IMR-90 (cell line): ENCODE measurements around the gene PLCH2. TPM values are rescaled to one million over a fixed set of nuclear protein-coding genes. Genes with fewer than 3 reads are reported as not detected.
A peak's percentile ranks its signal among the peaks of the same experiment; 100 is the strongest.

Source experiments
- ATAC-seq: fragments of 200-7000 bp; cut with Tn5 transposase; 2 replicates; pipeline ENCODE4 v1.9.1; 2020; ENCODE audit warnings: low read depth, mild to moderate bottlenecking, moderate library complexity
- BruUV-seq: library from RNA; stranded (reverse); fragments of 400-500 nt; replicated peaks from 2 replicates; lab custom pipeline; 2021; lab: Mats Ljungman, UMichigan
- CTCF ChIA-PET: fragments of 300-600 bp; formaldehyde crosslinking; extraction: SDS; loops from one replicate; lab custom pipeline; 2021; ENCODE audit warnings: antibody characterized with exemption; lab: Yijun Ruan, JAX
- POLR2A ChIA-PET: fragments of 300-600 bp; sonication (Branson Sonifier 250); formaldehyde crosslinking; loops from one replicate; lab custom pipeline; 2022; ENCODE audit warnings: antibody characterized with exemption; ENCODE audit not compliant: unreplicated experiment; lab: Charles Lee
- DNase-seq: peaks from one replicate; pipeline ENCODE4 v3.0.0; 2013
- H2AFZ ChIP-seq: replicated peaks from 2 replicates; pipeline ENCODE3; 2013; ENCODE audit warnings: low read length, mild to moderate bottlenecking; ENCODE audit not compliant: poor library complexity
- H2AK5ac ChIP-seq: 2 replicates; pipeline ENCODE4 v1.6.1; 2013; ENCODE audit warnings: low read depth, low read length, inconsistent platforms
- H2AK9ac ChIP-seq: replicated peaks from 2 replicates; pipeline ENCODE3; 2013; ENCODE audit warnings: mild to moderate bottlenecking, low read depth, low read length, moderate library complexity; ENCODE audit not compliant: poor library complexity
- H2BK120ac ChIP-seq: 2 replicates; pipeline ENCODE4 v1.6.1; 2013; ENCODE audit warnings: low read depth, low read length, inconsistent platforms
- H2BK15ac ChIP-seq: 3 replicates; pipeline ENCODE4 v1.6.1; 2013; ENCODE audit warnings: low read depth, low read length, inconsistent platforms
- H2BK20ac ChIP-seq: 2 replicates; pipeline ENCODE4 v1.6.1; 2013; ENCODE audit warnings: low read depth, mild to moderate bottlenecking, inconsistent platforms, low read length, moderate library complexity
- H2BK5ac ChIP-seq: 2 replicates; pipeline ENCODE4 v1.6.1; 2013; ENCODE audit warnings: mild to moderate bottlenecking, low read depth, low read length, inconsistent platforms; ENCODE audit not compliant: poor library complexity, severe bottlenecking
- H3K14ac ChIP-seq: replicated peaks from 2 replicates; pipeline ENCODE4 v1.6.1; 2013; ENCODE audit warnings: low read depth, low read length, inconsistent platforms
- H3K18ac ChIP-seq: 2 replicates; pipeline ENCODE4 v1.6.1; 2013; ENCODE audit warnings: low read depth, low read length, control low read depth
- H3K23ac ChIP-seq: 2 replicates; pipeline ENCODE4 v1.6.1; 2013; ENCODE audit warnings: low read depth, low read length, inconsistent platforms
- H3K27ac ChIP-seq: 2 replicates; pipeline ENCODE4 v1.5.1; 2013; ENCODE audit warnings: mild to moderate bottlenecking, control low read depth, low read length; ENCODE audit not compliant: insufficient read depth
- H3K27me3 ChIP-seq: 2 replicates; pipeline ENCODE4 v1.6.1; 2013; ENCODE audit warnings: low read length; ENCODE audit not compliant: control insufficient read depth, insufficient read depth
- H3K36me3 ChIP-seq: 2 replicates; pipeline ENCODE4 v1.6.1; 2013; ENCODE audit warnings: low read length, mixed read lengths; ENCODE audit not compliant: control insufficient read depth, insufficient read depth
- H3K4ac ChIP-seq: 2 replicates; pipeline ENCODE4 v1.6.1; 2013; ENCODE audit warnings: low read depth, low read length, inconsistent platforms
- H3K4me1 ChIP-seq: 2 replicates; pipeline ENCODE4 v1.6.1; 2013; ENCODE audit warnings: low read length, mixed read lengths; ENCODE audit not compliant: control insufficient read depth, insufficient read depth
- H3K4me2 ChIP-seq: 2 replicates; pipeline ENCODE4 v1.6.1; 2013; ENCODE audit warnings: low read depth, mild to moderate bottlenecking, control low read depth, low read length, moderate library complexity
- H3K4me3 ChIP-seq: 2 replicates; pipeline ENCODE4 v1.5.1; 2013; ENCODE audit warnings: low read depth, mild to moderate bottlenecking, control low read depth, low read length, moderate library complexity; ENCODE audit not compliant: insufficient read depth
- H3K56ac ChIP-seq: 2 replicates; pipeline ENCODE4 v1.6.1; 2013; ENCODE audit warnings: low read length, inconsistent platforms; ENCODE audit not compliant: insufficient read depth; ENCODE audit errors: extremely low read depth
- H3K79me1 ChIP-seq, 2 experiments: 2 replicates each; pipeline ENCODE4 v1.6.1; 2013; ENCODE audit warnings: low read length in 2 of 2, inconsistent platforms in 1 of 2, low read depth in 1 of 2
- H3K9ac ChIP-seq: 2 replicates; pipeline ENCODE4 v1.6.1; 2013; ENCODE audit warnings: low read depth, low read length, control low read depth
- H3K9me1 ChIP-seq: 2 replicates; pipeline ENCODE4 v1.6.1; 2013; ENCODE audit warnings: low read length, inconsistent platforms; ENCODE audit not compliant: insufficient read depth
- H3K9me3 ChIP-seq: 2 replicates; pipeline ENCODE4 v1.6.1; 2013; ENCODE audit warnings: low read length; ENCODE audit not compliant: control insufficient read depth, insufficient read depth
- H4K20me1 ChIP-seq: 2 replicates; pipeline ENCODE4 v1.6.1; 2013; ENCODE audit warnings: low read length, inconsistent platforms; ENCODE audit not compliant: insufficient read depth
- H4K5ac ChIP-seq: 2 replicates; pipeline ENCODE4 v1.6.1; 2013; ENCODE audit warnings: mild to moderate bottlenecking, low read depth, low read length, control low read depth
- H4K8ac ChIP-seq, 2 experiments: 2 replicates each; pipeline ENCODE4 v1.6.1; 2013; ENCODE audit warnings: low read depth in 2 of 2, low read length in 2 of 2, control low read depth in 1 of 2, inconsistent platforms in 1 of 2
- H4K91ac ChIP-seq: 2 replicates; pipeline ENCODE4 v1.6.1; 2013; ENCODE audit warnings: low read depth, low read length, inconsistent platforms; ENCODE audit not compliant: insufficient read depth
- BHLHE40 ChIP-seq: fragments of 150-350 bp; IDR thresholded peaks from 2 replicates; pipeline ENCODE4 v1.6.1; 2016; ENCODE audit warnings: mild to moderate bottlenecking, low read depth, low read length
- CEBPB ChIP-seq: IDR thresholded peaks from 2 replicates; pipeline ENCODE4 v1.6.1; 2012; ENCODE audit warnings: low read depth, low read length, improper control_type of control experiment
- CHD1 ChIP-seq: IDR thresholded peaks from 2 replicates; pipeline ENCODE4 v1.6.1; 2012; ENCODE audit warnings: low read depth, low read length, improper control_type of control experiment
- CTCF ChIP-seq: conservative IDR thresholded peaks from 2 replicates; pipeline ENCODE4 v1.5.1; 2012; ENCODE audit warnings: mild to moderate bottlenecking, low read depth, low read length, improper control_type of control experiment
- ELK1 ChIP-seq: fragments of 150-350 bp; IDR thresholded peaks from 2 replicates; pipeline ENCODE4 v1.6.1; 2016; ENCODE audit warnings: low read depth, mild to moderate bottlenecking, low read length, moderate library complexity, borderline replicate concordance
- FOS ChIP-seq: fragments of 150-350 bp; IDR thresholded peaks from 2 replicates; pipeline ENCODE4 v1.6.1; 2016; ENCODE audit warnings: low read depth, low read length
- MAFK ChIP-seq: IDR thresholded peaks from 2 replicates; pipeline ENCODE4 v1.6.1; 2012; ENCODE audit warnings: low read depth, low read length, improper control_type of control experiment
- MAZ ChIP-seq: IDR thresholded peaks from 2 replicates; pipeline ENCODE4 v1.6.1; 2012; ENCODE audit warnings: low read depth, mild to moderate bottlenecking, low read length, improper control_type of control experiment, moderate library complexity, borderline replicate concordance
- MXI1 ChIP-seq: IDR thresholded peaks from 2 replicates; pipeline ENCODE4 v1.6.1; 2012; ENCODE audit warnings: low read depth, mild to moderate bottlenecking, low read length, moderate library complexity, borderline replicate concordance
- NFE2L2 ChIP-seq: fragments of 150-350 bp; IDR thresholded peaks from 2 replicates; pipeline ENCODE4 v1.6.1; 2016; ENCODE audit warnings: low read depth, mild to moderate bottlenecking, low read length
- POLR2A ChIP-seq: IDR thresholded peaks from 2 replicates; pipeline ENCODE4 v1.6.1; 2012; ENCODE audit warnings: mild to moderate bottlenecking, low read depth, low read length
- RAD21 ChIP-seq: IDR thresholded peaks from 2 replicates; pipeline ENCODE4 v1.6.1; 2012; ENCODE audit warnings: low read length, improper control_type of control experiment
- RCOR1 ChIP-seq: IDR thresholded peaks from 2 replicates; pipeline ENCODE4 v1.6.1; 2012; ENCODE audit warnings: mild to moderate bottlenecking, low read length, improper control_type of control experiment; ENCODE audit not compliant: insufficient replicate concordance
- RFX5 ChIP-seq: IDR thresholded peaks from 2 replicates; pipeline ENCODE4 v1.8.0; 2012; ENCODE audit warnings: low read depth, mild to moderate bottlenecking, low read length, moderate library complexity
- SMC3 ChIP-seq: fragments of 150-350 bp; IDR thresholded peaks from 2 replicates; pipeline ENCODE4 v1.6.1; 2016; ENCODE audit warnings: low read depth, mild to moderate bottlenecking, antibody characterized with exemption, low read length, moderate library complexity
- WGBS, 2 experiments: methylation state at CpG; one replicate each; pipeline versions ENCODE4 v1.1.5 to v1.1.7; 2013; ENCODE audit warnings: missing lambda C conversion rate in 2 of 2; ENCODE audit not compliant: insufficient read length in 1 of 2; ENCODE audit errors: extremely low coverage in 2 of 2; 5-methylcytosine and 5-hydroxymethylcytosine counted together
- dilution Hi-C: fragments of 300-500 bp; cut with HindIII; formaldehyde crosslinking; loops from one replicate; pipeline ENCODE4 v1.14.3; 2018; ENCODE audit warnings: low sequenced_read_pairs; ENCODE audit not compliant: unreplicated experiment
- in situ Hi-C: fragments of 300-500 bp; cut with MboI; formaldehyde crosslinking; loops from 3 replicates; pipeline ENCODE4 v1.14.3; 2019; ENCODE audit warnings: low sequenced_read_pairs, inconsistent platforms, mixed read lengths
- intact Hi-C: fragments of 100-400 bp; cut with micrococcal nuclease; formaldehyde crosslinking; loops from 2 replicates; pipeline ENCODE4 v1.10.0; 2022
- polyA plus RNA-seq, 3 experiments: library from polyadenylated mRNA; depleted of rRNA; stranded (reverse); fragments of >200 nt; gene quantifications; 2 replicates each; pipeline ENCODE4 v1.2.3, GENCODE V29; 2012; ENCODE audit warnings: low replicate concordance in 1 of 3
- total RNA-seq: library from RNA; depleted of rRNA; stranded (reverse); fragments of >200 nt; gene quantifications from 2 replicates; pipeline ENCODE4 v1.2.3, GENCODE V29; 2012
- TF ChIP-seq, protein P1 (sequence below): fragments of 150-350 bp; IDR thresholded peaks from 2 replicates; pipeline ENCODE4 v1.6.1; 2017; ENCODE audit warnings: mild to moderate bottlenecking, antibody characterized with exemption, low read length, low read depth

PLCH2 gene
- total and polyA plus RNA-seq, 2 of the 4 experiments (the other 2 are of a cell fraction) = 0.18 to 1.9 TPM

GRCh38 chr1:2441746-2442145 lies 34.3 kb upstream of the PLCH2 start:
- TF ChIP-seq RFX5 (no peak), POLR2A (no peak), MXI1 (no peak), RAD21 (no peak), MAFK (no peak), NFE2L2 (no peak), CTCF (no peak), CHD1 (no peak), FOS (no peak), SMC3 (no peak), MAZ (no peak), RCOR1 (no peak), BHLHE40 (no peak), CEBPB (no peak), ELK1 (no peak)
- TF ChIP-seq, protein P1, sequence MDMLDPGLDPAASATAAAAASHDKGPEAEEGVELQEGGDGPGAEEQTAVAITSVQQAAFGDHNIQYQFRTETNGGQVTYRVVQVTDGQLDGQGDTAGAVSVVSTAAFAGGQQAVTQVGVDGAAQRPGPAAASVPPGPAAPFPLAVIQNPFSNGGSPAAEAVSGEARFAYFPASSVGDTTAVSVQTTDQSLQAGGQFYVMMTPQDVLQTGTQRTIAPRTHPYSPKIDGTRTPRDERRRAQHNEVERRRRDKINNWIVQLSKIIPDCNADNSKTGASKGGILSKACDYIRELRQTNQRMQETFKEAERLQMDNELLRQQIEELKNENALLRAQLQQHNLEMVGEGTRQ = no peak
- CTCF ChIA-PET = no interaction called here
- no TSS peak for BruUV-seq

More at GRCh38 chr1:2441746-2442145, 34.3 kb upstream of the PLCH2 start:
- no peak overlapping the region for H3K14ac ChIP-seq
- ATAC-seq = no peak
- no peaks in the 10 kb centered on the region for H3K79me1 ChIP-seq
- no peak overlapping the region for H2BK15ac ChIP-seq
- intact Hi-C loops (no loop called here), in situ Hi-C loops (loop anchor here (25.0 kb wide), 1 partner anchor 621 kb away; the partner anchor contains the start of gene PRDM16), dilution Hi-C loops (no loop called here)
- no peaks in the 10 kb centered on the region for H3K36me3 ChIP-seq
- 41% methylated on average over 3 of the region's 13 CpGs; no CpG with 5 or more reads in 1 of the 2 experiments for WGBS, 2 experiments
- H2AFZ ChIP-seq = peak overlapping the region; percentile 11
- no peak overlapping the region for H2AK9ac ChIP-seq
- no peak overlapping the region for H4K8ac ChIP-seq
- no peak overlapping the region for H4K91ac ChIP-seq
- H4K5ac ChIP-seq = no peak overlapping the region
- H4K20me1 ChIP-seq = no peaks in the 10 kb centered on the region
- H3K56ac ChIP-seq = no peak overlapping the region
- no peak overlapping the region for H2BK5ac ChIP-seq
- H3K9ac ChIP-seq = no peak overlapping the region
- no peak overlapping the region for H2BK20ac ChIP-seq
- H3K27me3 ChIP-seq = peaks cover 42% of the 10 kb centered on the region
- no peak overlapping the region for H2BK120ac ChIP-seq
- H3K4me3 ChIP-seq = no peak overlapping the region
- POLR2A ChIA-PET = no interaction called here
- H3K4ac ChIP-seq = no peak overlapping the region
- H3K18ac ChIP-seq = no peak overlapping the region
- no peak overlapping the region for H3K27ac ChIP-seq
- H3K9me1 ChIP-seq = no peaks in the 10 kb centered on the region
- peaks cover 4% of the 10 kb centered on the region; the same call in 1 of the 2 replicates for H3K4me1 ChIP-seq
- DNase-seq = no peak
- no peak overlapping the region for H3K23ac ChIP-seq
- no peak overlapping the region for H2AK5ac ChIP-seq
- no peaks in the 10 kb centered on the region for H3K9me3 ChIP-seq
- no peak overlapping the region for H3K4me2 ChIP-seq
